ENCODE results near the gene EIF4A3. TPM values are rescaled to one million over a fixed set of nuclear protein-coding genes. Genes with fewer than 3 reads are reported as not detected.

EIF4A3 gene
- total and polyA plus RNA-seq, 10 of the 15 experiments (the other 5 are each of a cell fraction or from before 2014, with no cell fraction given): 53.3 to 225 (median 103) TPM

GRCh38 chr17:80096561-80097021 is 50.3 kb downstream of the EIF4A3 start:
- no peak overlapping the region for H3K4me2 ChIP-seq (ENCODE audit: control insufficient read depth, insufficient read depth)
- FAIRE-seq (no peak), ATAC-seq (no peak), DNase-seq (ENCODE audit: low read depth, low spot score) (no peak)
- ChIA-PET POLR2A (no interaction called here), RAD21 (ENCODE audit: unreplicated experiment) (no interaction called here), CTCF (no interaction called here), SMC1A (ENCODE audit: uncharacterized antibody, unreplicated experiment) (no interaction called here)
- no peaks in the 10 kb centered on the region for H3K9me3 ChIP-seq (replicated peaks; ENCODE audit: control insufficient read depth, insufficient read depth, low read length)
- intact Hi-C loops (cut with micrococcal nuclease; ENCODE audit: unreplicated experiment) (no loop called here), in situ Hi-C loops (cut with MboI) (no loop called here)
- no peak for TF ChIP-seq ZNF207 (IDR thresholded peaks at IDR 0.05; ENCODE audit: borderline replicate concordance)
- no peak for TF ChIP-seq ZBED1 (IDR thresholded peaks at IDR 0.05; ENCODE audit: borderline replicate concordance)
- no peak for TF ChIP-seq HDGF (IDR thresholded peaks at IDR 0.05)
- no peak for TF ChIP-seq ZNF274 (IDR thresholded peaks at IDR 0.05; ENCODE audit: insufficient read depth, insufficient read length)
- TF ChIP-seq ZBTB11 (CRISPR knock-in tag; IDR thresholded peaks at IDR 0.05): no peak
- TF ChIP-seq TCF12 (IDR thresholded peaks at IDR 0.05; ENCODE audit: low read depth, low read length): no peak
- no peak for TF ChIP-seq RUNX3 (IDR thresholded peaks at IDR 0.05; ENCODE audit: low read length)
- TF ChIP-seq ZNF384 (IDR thresholded peaks at IDR 0.05; ENCODE audit: borderline replicate concordance, low read depth, low read length): no peak
- TF ChIP-seq, protein P1, sequence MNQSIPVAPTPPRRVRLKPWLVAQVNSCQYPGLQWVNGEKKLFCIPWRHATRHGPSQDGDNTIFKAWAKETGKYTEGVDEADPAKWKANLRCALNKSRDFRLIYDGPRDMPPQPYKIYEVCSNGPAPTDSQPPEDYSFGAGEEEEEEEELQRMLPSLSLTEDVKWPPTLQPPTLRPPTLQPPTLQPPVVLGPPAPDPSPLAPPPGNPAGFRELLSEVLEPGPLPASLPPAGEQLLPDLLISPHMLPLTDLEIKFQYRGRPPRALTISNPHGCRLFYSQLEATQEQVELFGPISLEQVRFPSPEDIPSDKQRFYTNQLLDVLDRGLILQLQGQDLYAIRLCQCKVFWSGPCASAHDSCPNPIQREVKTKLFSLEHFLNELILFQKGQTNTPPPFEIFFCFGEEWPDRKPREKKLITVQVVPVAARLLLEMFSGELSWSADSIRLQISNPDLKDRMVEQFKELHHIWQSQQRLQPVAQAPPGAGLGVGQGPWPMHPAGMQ (IDR thresholded peaks at IDR 0.05; ENCODE audit: borderline replicate concordance): no peak
- TF ChIP-seq DPF2 (IDR thresholded peaks at IDR 0.05): no peak
- no peak for TF ChIP-seq ZBTB33 (IDR thresholded peaks at IDR 0.05)
- no peak for TF ChIP-seq PAX5 (IDR thresholded peaks at IDR 0.05; ENCODE audit: borderline replicate concordance, low read depth, low read length)
- no peaks in the 10 kb centered on the region for H4K20me1 ChIP-seq (ENCODE audit: control insufficient read depth, insufficient read depth)
- H3K9ac ChIP-seq (ENCODE audit: control insufficient read depth, insufficient read depth, low read length): no peak overlapping the region
- no peak overlapping the region for H3K27ac ChIP-seq (ENCODE audit: control insufficient read depth, insufficient read depth)
- H3K27me3 ChIP-seq (replicated peaks in 1 of 2; ENCODE audit: control insufficient read depth in 2 of 2, insufficient read depth in 2 of 2, low read length in 1 of 2): no peaks in the 10 kb centered on the region
- no peaks in the 10 kb centered on the region for H3K36me3 ChIP-seq (ENCODE audit: control insufficient read depth in 2 of 2, insufficient read depth in 2 of 2, low read length in 1 of 2)
- WGBS (ENCODE audit: insufficient coverage, insufficient replicate concordance, low lambda C conversion rate, missing lambda C conversion rate): 42% methylated on average over 11 of the region's 12 CpGs
- peaks cover 11% of the 10 kb centered on the region for H3K4me1 ChIP-seq (ENCODE audit: control insufficient read depth, insufficient read depth, low read length)
- no peak overlapping the region for H3K4me3 ChIP-seq
- H2AFZ ChIP-seq (ENCODE audit: control insufficient read depth, low read depth, low read length): no peak overlapping the region
- no peaks in the 10 kb centered on the region for H3K79me2 ChIP-seq (ENCODE audit: control insufficient read depth, insufficient read depth, low read length)
- no TSS peak for BruUV-seq (replicated peaks)
